Spleen (tissue), 7 donors: ENCODE results near the gene ZNF839.

ENCODE experiments used
- POLR2A ChIP-seq, 3 donors: fragments of 450-650 bp; IDR thresholded peaks; one replicate each; pipeline ENCODE4 v1.5.1; 2017; ENCODE audit warnings: antibody characterized with exemption in 3 of 3, mild to moderate bottlenecking in 1 of 3
- TF ChIP-seq, protein P1 (sequence below), 11 experiments: fragments of 200-600 bp in 7 of 11; fragments of 450-650 bp in 4 of 11; sonication (generic) in 4 of 11; IDR thresholded peaks in 8 of 11; conservative IDR thresholded peaks in 3 of 11; 1 replicate in 7 of 11; 2 replicates in 4 of 11; pipeline versions ENCODE4 v1.4.0 to v1.8.0; 2016 to 2021; ENCODE audit warnings: antibody characterized with exemption in 11 of 11, inconsistent platforms in 4 of 11, mild to moderate bottlenecking in 1 of 11
- donor health status: DM: no; HTN: no; CAD: no; lungs with moderate emphysema.
- donor health status: DM: no; HTN: no; CAD: no.
- donor health status: DM: no; HTN: no; CAD: no.

DNA sequence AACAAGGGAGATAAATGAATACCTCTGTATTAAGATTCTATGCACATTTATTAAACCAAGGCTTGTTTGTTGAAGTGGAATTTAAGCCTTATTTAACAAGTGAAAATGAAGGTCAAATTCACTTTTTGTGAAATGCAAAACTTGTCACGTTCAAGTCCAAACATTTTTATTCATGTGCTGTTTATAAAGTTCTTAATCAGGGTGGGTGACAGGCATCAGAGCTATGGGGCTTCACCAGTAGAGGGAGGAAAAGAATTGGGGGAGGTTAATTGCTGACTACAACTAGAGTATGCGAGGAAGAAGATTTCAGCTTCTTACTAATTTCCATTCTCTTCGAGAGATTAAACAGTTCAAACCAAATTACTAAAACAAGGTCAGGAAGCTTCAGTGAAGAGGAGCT is 24.3 kb upstream of the ZNF839 start:
- TF ChIP-seq, protein P1, sequence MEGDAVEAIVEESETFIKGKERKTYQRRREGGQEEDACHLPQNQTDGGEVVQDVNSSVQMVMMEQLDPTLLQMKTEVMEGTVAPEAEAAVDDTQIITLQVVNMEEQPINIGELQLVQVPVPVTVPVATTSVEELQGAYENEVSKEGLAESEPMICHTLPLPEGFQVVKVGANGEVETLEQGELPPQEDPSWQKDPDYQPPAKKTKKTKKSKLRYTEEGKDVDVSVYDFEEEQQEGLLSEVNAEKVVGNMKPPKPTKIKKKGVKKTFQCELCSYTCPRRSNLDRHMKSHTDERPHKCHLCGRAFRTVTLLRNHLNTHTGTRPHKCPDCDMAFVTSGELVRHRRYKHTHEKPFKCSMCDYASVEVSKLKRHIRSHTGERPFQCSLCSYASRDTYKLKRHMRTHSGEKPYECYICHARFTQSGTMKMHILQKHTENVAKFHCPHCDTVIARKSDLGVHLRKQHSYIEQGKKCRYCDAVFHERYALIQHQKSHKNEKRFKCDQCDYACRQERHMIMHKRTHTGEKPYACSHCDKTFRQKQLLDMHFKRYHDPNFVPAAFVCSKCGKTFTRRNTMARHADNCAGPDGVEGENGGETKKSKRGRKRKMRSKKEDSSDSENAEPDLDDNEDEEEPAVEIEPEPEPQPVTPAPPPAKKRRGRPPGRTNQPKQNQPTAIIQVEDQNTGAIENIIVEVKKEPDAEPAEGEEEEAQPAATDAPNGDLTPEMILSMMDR (IDR thresholded peaks at IDR 0.05 in 8 of 11, conservative IDR thresholded peaks at IDR 0.05 in 3 of 11): no peak
- TF ChIP-seq POLR2A (IDR thresholded peaks at IDR 0.05): no peak
